Left ventricle myocardium superior (tissue), 1 donor: ENCODE data around the gene CX3CR1. TPM values are rescaled to one million over a fixed set of nuclear protein-coding genes. Genes with fewer than 3 reads are reported as not detected.
"Not testable (repeated sequence)": the region's sequence is repeated elsewhere in the genome, so short reads cannot be mapped to it uniquely, and the experiment has no call there.

Source experiments
- ATAC-seq: fragments of 200-7000 bp; cut with Tn5 transposase; one replicate; pipeline ENCODE4 v1.9.1; 2020; ENCODE audit warnings: mild to moderate bottlenecking, moderate library complexity
- DNase-seq: peaks from one replicate; pipeline ENCODE4 v3.0.0-alpha.2; 2020
- intact Hi-C: fragments of 100-400 bp; cut with micrococcal nuclease; formaldehyde crosslinking; loops from one replicate; pipeline ENCODE4 v1.11.0; 2022
- total RNA-seq: library from RNA; stranded (reverse); fragmentation: NEBNext Ultra II Directional; extraction: Animal tissue kit (Norgen Biotek cat#: 25700); gene quantifications from one replicate; pipeline ENCODE4 v1.2.1, GENCODE V29; 2021
- donor health status: DM: no; HTN: yes; CAD: no; lungs with severe emphysema.

The CX3CR1 gene
- total RNA-seq, 1 donor from 2014 or later = 1.7 TPM

DNA sequence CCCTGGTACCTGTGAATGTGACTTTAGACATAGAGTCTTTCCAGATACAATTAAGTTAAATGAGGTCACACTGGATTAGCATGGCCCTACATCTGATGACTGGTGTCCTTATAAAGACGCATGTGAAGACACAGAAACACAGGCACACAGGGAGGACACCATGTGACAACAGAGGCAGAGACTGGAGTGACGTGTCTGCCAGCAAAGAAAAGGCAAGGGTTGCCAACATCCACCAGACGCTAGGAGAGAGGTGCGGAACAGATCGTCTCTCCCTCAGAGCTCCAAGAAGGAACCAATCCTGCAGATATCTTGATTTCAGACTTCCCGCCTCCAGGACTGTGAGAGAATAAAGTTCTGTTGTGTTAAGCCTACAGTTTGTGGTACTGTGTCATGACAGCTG lies 42.8 kb downstream of the CX3CR1 start:
- ATAC-seq (peak; percentile 63), DNase-seq (no peak)
- intact Hi-C loops = no loop called here

DNA sequence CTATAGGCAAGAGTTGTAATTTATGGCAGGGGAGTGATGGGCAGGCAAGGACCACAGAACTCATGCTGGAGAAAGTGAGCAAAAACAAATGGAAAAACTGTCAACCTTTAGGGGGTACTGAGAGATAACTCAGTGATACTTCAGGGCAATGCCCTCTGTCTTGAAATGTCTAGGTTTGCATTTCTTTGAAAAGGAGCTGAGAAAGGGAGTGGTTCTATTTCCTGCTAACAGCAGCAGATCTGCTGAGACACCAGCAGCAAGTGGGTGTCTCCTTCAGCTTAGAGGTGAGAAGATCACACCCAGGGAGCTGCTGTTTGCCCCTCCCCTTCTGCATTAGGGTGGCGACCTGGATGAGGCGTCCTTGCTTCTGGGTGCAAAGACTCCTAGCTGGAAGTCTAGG lies 45.2 kb downstream of the CX3CR1 start:
- ATAC-seq (no peak), DNase-seq (no peak)
- intact Hi-C loops = no loop called here

DNA sequence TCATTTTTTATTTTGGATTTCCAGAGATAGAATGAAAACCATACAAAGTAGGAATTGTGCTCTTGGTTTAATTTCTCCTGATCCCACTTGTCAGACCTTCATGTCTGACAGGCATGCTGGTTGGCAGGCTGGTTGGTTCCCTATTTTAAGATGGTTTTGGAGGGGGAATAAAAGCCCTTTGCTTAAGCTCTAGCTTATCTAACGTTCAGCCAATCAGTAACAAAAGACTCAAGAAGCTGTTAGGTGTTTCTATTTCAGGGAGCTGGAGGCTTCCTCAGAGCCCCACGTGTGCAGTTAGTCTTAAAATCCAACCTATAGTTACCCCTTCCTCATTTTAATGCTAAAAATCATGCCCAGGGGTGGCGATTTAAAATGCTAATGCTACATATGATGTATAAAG lies 47.0 kb downstream of the CX3CR1 start:
- DNase-seq (no peak), ATAC-seq (peak; percentile 92)
- intact Hi-C loops = no loop called here

DNA sequence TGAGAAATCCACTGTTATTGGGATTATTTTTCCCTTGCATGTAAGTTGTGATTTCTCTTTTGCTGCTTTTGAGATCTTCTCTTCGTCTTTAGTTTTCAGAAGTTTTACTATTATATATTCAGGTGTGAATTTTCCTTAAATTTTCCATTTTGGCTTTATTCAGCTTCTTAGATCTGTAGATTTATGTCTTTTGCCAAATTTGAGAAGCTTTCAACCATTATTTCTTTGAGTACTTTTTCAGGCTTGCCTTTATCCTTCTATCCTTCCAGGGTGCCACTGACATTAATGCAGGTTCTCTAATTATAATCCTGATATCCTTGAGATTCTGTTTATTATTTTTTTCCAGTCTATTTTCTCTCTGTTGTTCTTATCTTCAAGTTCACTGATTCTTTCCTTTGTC lies 49.4 kb downstream of the CX3CR1 start:
- ATAC-seq (no peak), DNase-seq (no peak)
- intact Hi-C loops = no loop called here

DNA sequence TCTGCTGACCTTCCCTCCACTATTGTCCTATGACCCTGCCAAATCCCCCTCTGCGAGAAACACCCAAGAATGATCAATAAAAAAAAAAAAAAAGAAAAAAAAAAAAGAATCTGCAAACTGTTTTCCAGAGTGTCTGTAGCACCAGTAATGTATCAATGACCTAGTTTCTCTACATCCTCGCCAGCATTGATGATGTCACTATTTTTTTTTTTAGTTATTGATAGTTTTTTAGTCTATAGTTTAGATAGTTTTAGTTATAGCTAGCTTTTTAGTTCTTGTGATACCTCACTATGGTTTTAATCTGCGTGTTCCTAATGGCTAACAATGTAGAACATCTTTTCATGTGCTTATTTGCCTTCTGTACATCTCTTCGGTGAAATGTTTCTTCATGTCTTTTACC lies 51.3 kb downstream of the CX3CR1 start:
- DNase-seq = no peak
- intact Hi-C loops = no loop called here
- ATAC-seq = no peak

DNA sequence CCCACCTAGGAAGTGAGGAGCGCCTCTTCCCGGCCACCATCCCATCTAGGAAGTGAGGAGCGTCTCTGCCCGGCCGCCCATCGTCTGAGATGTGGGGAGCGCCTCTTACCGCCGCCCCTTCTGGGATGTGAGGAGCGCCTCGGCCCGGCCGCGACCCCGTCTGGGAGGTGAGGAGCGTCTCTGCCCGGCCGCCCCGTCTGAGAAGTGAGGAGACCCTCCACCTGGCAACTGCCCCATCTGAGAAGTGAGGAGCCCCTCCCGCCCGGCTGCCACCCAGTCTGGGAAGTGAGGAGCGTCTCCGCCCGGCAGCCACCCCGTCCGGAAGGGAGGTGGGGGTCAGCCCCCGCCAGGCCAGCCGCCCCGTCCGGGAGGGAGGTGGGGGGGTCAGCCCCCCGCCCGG lies 52.2 kb downstream of the CX3CR1 start:
- intact Hi-C loops, ATAC-seq, DNase-seq: not testable (repeated sequence)

DNA sequence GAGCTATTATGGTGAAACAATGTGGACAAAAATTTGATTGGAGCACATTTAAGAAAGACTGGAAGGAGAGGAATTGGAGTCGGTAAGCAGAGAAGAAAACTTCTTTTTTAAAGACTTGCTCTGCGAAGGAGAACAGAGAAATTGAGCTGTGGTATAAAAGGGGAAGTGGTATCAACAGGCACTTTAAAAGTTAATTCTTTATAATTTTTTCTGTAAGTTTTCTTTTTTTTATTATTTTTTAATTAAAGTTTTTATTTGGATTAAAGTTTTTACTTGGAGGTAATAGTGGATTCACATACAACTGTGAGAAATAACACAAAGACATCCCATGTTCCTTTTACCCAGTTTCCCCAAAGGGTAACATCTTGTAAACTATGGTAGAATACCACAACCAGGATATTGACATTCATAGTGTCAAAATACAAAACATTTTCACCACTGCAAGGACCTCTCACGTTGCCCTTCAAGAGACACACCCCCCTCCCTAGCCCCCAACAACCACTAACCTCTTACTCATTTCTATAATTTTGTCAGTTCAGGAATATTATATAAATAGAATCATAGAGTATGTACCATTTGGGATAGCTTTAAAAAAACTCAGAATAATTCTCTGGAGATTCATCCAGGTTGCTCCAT lies 53.6 kb downstream of the CX3CR1 start:
- ATAC-seq (no peak), DNase-seq (no peak)
- intact Hi-C loops = no loop called here

DNA sequence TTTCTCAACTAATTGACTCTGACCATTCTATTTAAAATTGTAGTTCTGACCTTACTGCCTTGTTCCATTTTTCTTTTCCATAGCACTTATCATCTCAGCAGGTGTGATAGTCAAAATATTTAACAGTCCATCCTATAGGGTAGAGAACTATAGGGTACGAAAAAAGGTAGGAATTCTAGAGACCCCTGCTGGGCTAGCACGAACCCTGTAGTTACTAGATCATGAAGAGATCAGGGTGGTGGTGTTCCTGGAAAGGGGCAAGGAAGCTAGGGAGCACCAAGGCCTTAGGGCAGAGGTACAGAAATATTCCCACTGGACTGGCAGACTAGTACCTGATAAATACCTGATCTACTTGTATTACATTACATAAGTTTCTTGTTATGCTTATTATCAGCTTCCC lies 55.5 kb downstream of the CX3CR1 start:
- ATAC-seq = no peak
- intact Hi-C loops = no loop called here

DNA sequence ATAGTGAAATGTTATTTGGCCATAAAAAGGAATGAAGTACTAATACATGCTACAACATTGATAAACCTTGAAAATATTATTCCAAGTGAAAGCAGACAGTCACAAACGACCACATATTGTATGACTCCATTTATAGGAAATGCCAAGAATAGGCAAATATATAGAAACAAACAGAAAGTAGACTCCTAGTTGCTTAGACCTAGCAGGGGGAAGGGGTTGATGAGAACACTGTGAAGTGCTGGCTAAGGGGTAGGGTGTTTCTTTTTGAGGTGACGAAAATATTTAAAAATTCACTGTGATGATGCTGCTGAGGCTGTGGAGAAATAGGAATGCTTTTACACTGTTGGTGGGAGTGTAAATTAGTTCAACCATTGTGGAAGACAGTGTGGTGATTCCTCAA lies 56.9 kb downstream of the CX3CR1 start:
- ATAC-seq = no peak
- DNase-seq = no peak
- intact Hi-C loops = no loop called here

More for the DNA sequence above, 55.5 kb downstream of the CX3CR1 start:
- DNase-seq = no peak

DNA sequence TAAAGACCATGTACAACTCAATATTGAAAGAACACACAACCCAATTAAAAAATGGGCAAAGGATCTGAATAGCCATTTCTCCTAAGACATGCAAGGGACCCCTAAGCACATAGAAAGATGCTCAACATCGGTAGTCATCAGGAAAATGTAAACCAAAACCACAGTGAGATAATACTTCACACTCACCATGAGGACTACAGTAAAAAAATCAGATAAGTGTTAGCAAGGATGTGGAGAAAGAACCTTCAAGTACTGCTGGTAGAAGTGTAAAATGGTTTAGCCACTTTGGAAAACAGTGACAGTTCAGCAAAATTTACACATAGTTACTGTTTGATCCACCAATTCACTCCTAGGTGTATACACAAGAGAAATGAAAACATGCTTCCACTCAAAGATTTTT lies 57.4 kb downstream of the CX3CR1 start:
- intact Hi-C loops = no loop called here
- ATAC-seq (no peak), DNase-seq (no peak)

DNA sequence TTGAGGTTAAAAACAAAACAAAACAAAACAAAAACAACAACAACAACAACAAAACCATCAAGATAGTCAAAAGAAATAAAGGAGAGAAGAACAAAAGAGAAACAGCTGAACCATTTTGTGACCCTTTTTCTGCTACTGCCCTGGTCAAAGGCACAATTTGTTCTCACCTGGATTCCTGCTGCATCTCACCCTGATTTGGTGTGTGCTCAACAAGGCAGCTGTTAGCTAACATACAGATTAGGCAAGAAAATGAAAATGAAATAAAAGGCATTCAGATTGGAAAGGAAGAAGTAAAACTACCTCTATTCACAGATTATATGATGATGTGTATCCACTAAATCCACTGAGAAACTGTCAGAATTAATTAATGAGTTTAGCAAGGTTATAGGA lies 58.7 kb downstream of the CX3CR1 start:
- no peak for DNase-seq
- no peak for ATAC-seq
- intact Hi-C loops = no loop called here

DNA sequence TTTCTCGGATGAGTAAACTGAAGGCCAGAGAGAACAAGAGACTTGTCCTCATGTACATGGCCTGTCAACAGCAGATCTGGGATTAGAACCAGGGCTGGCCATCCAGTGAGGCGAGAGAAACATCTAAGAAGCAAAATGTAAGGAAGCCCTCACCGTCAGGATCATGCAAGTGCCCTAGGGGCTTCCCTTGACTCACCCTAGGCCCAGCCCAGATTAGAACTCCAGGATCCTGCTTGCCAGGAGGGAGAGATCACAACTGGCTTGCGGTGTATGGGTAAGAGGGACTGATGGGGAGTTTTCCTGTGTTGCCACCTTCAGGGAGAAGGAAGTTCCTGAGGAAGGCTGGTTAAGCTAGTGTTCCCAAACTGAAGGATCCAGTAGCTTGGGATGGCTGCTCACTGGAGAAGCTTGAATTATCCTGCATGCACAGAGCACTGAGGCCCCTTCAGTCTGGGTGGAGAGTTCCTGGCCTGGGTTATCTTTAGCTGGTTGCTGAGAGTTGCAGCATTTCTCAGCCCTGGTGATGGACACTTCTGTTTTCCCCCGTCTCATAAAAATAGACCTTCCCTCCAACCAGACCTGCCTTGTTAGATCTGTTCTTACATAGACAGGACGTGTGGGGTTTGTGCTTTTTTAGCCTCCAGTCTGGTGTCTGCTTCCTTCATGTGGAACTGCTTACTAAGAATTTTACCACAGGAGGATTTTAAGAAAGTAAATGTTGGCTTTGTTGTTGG lies 59.3 kb downstream of the CX3CR1 start:
- ATAC-seq (peak; percentile 55), DNase-seq (no peak)
- intact Hi-C loops = no loop called here

DNA sequence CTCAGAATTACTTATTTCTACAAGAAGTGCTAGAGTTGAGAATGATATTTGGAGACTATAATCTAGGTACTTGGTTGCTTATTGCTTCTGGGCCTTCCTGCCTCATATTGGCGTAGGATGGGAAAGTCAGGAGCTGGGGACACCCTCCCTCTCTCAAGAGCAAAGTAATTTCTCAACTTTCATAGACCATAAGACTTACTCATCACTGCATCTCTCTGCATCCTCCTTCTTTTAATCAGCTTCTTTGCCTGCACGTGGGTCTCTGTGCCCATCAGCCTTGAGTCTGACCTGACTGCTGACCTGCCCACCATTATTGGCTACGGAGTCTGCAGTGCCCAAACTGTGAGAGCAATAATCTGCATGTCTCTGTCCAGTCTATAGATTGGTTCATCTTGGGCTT lies 60.1 kb downstream of the CX3CR1 start:
- DNase-seq (no peak), ATAC-seq (no peak)
- intact Hi-C loops = no loop called here

DNA sequence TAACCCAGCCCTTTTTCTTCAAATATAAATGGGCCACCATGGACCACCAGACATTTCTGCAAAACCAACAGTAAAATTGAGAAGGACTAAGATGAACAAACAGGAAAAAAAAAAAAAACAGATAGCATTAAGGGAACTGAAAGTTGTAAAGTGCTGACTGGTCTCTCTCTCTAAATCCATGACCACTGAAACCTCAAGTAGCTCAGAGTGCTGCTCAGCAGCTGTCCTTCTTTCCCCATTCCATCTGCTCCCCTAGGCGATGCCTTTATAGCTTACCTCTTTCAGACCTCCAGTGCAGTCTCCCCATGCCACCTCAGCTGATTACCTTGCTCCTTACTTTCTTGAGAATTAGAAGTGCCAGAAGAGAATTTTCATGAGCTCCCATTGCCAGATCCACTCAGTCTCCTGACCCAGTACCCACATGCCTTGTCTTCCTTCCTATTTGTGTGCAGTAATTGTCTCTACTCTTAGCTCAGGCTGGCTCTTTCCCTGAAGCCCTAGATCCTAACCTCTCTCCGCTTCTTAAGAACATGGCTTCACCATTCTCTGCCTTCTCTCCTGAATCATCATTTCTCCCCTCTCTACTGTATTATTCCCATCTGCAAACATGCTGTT lies 63.6 kb downstream of the CX3CR1 start:
- ATAC-seq (peak; percentile 56), DNase-seq (no peak)
- intact Hi-C loops = no loop called here

DNA sequence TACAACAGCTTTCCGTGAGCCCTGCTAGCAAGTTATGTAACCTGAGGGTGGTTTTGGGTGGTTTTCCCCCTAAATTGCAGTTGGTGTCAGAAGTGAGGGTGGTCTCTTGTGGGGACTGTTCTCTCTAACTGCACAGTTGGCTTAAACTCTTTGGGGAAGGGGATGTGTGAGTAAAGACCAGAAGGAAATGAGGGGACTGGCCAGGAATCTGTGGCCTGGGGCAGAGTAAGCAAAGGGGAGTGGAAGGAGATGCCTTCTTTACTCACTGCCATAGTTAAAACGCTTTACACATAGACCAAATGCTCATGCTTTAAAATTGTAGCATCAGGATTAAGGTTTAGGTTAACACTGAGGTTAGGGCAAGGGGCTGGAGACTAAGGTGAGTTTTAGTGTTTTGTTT lies 66.2 kb downstream of the CX3CR1 start:
- ATAC-seq (no peak), DNase-seq (no peak)
- intact Hi-C loops = no loop called here

Other genes starting within 250 kb of the CX3CR1 start
- not detected for gene SCN11A, start 228.1 kb downstream of the CX3CR1 start, total RNA-seq
- 33.1 TPM for gene WDR48, start 228.0 kb downstream of the CX3CR1 start, total RNA-seq
- 50.6 TPM for gene GORASP1, start 172.4 kb downstream of the CX3CR1 start, total RNA-seq
- gene TTC21A, start 172.4 kb downstream of the CX3CR1 start, total RNA-seq = 1.1 TPM
- gene CSRNP1, start 126.4 kb downstream of the CX3CR1 start, total RNA-seq = 11.2 TPM
- gene XIRP1, start 87.4 kb downstream of the CX3CR1 start, total RNA-seq = 263 TPM
- gene CCR8, start 49.7 kb upstream of the CX3CR1 start, total RNA-seq = not detected
- gene SLC25A38, start 103.3 kb upstream of the CX3CR1 start, total RNA-seq = 15.4 TPM
- 372 TPM for gene RPSA, start 126.7 kb upstream of the CX3CR1 start, total RNA-seq
- not detected for gene MOBP, start 187.6 kb upstream of the CX3CR1 start, total RNA-seq